GM23248 (cell line): ENCODE results near the gene TXLNB.

Experiments used
- EZH2 ChIP-seq: fragments of 200-600 bp; sonication (generic); IDR thresholded peaks from 2 replicates; pipeline ENCODE4 v1.6.1; 2018; ENCODE audit warnings: antibody characterized with exemption, mild to moderate bottlenecking; ENCODE audit not compliant: insufficient read depth, poor library complexity, severe bottlenecking
- EZH2phosphoT487 ChIP-seq: fragments of 200-600 bp; sonication (generic); IDR thresholded peaks from 2 replicates; pipeline ENCODE4 v1.6.1; 2018; ENCODE audit warnings: antibody characterized with exemption, moderate library complexity, mild to moderate bottlenecking, low read depth; ENCODE audit not compliant: insufficient read depth

- TF ChIP-seq EZH2 (no peak), EZH2phosphoT487 (no peak)
These were observed 2.6 kb downstream of the TXLNB start for GRCh38 chr6:139289233-139289632.
